RWPE1 (cell line): ENCODE results near the gene AP3S1.

Experiments used
- CTCF ChIA-PET: fragments of 350-600 bp; sonication (Branson Sonifier 250); formaldehyde crosslinking; extraction: SDS; loops from one replicate; lab custom pipeline; 2021; lab: Yijun Ruan, JAX
- POLR2A ChIA-PET: fragments of 400-600 bp; formaldehyde crosslinking; extraction: SDS; loops from one replicate; lab custom pipeline; 2020; ENCODE audit warnings: antibody characterized with exemption; ENCODE audit not compliant: low non-redundant PET; lab: Yijun Ruan, JAX
- DNase-seq: peaks from one replicate; pipeline ENCODE4 v3.0.0; 2012; ENCODE audit warnings: low spot score
- H3K27ac ChIP-seq: fragments of 450-650 bp; 2 replicates; pipeline ENCODE4 v1.5.1; 2017
- CTCF ChIP-seq: fragments of 450-650 bp; conservative IDR thresholded peaks from 2 replicates; pipeline ENCODE4 v1.5.1; 2017; ENCODE audit warnings: low read depth, mild to moderate bottlenecking

AP3S1 gene

GRCh38 chr5:115963566-115963965 lies 121.8 kb downstream of the AP3S1 start:
- CTCF ChIA-PET: interaction anchor here (0.6 to 1.0 kb wide), 3 partner anchors 22 to 388 kb away, joined by 3 read pairs; no protein-coding TSS in a partner anchor
- POLR2A ChIA-PET: no interaction called here
- no peak overlapping the region for H3K27ac ChIP-seq
- no peak for TF ChIP-seq CTCF
- DNase-seq: no peak
